Iris pigment epithelial cell (primary cell): ENCODE measurements around the gene EXOSC5.
A peak's percentile ranks its signal among the peaks of the same experiment; 100 is the strongest.
"Not testable (repeated sequence)": the region's sequence is repeated elsewhere in the genome, so short reads cannot be mapped to it uniquely, and the experiment has no call there.

Experiments
- DNase-seq: peaks from one replicate; pipeline ENCODE4 v3.0.0-alpha.2; 2011; ENCODE audit warnings: low read depth

EXOSC5 gene

DNA sequence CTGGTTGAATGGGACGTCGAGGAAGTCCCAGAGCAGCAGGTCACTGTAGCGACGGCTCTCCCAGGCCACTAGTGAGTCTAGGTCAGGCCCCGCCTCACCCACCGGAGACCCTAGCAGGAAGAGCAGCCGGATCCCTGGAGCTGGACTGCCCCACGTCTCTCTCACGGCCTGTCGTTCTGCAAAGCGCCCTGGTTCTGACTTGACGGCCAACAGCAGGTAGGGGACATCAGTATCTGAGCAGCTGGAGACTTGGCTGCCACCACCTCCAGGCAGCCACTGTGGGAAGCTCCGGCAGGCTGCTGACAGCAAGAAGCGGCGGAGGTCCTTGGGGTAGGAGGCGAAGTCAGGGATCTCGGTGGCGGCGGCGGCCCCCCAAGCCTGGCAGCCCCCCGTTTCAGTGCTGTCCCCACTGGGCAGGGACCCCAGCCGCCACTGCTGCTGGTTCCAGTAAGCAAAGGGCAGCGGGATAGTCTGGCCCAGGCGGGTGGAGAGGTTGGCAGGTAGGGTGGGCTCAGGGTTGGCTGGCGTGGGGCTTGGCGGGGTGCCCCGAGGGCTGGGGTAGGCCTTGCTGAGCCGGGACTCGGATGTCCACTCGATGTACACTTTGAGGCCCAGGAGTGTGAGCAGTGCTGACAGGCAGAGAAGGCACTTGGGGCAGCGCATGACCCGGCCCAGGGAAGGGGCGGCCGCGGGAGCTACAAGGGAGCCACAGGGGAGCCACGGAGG is 29.1 kb upstream of the EXOSC5 start:
- no peak for DNase-seq

GRCh38 chr19:41425174-41426115 is 28.3 kb upstream of the EXOSC5 start:
- DNase-seq = no peak

GRCh38 chr19:41424335-41425173 is 27.4 kb upstream of the EXOSC5 start:
- DNase-seq = no peak

GRCh38 chr19:41422955-41423354 is 25.8 kb upstream of the EXOSC5 start:
- no peak for DNase-seq

DNA sequence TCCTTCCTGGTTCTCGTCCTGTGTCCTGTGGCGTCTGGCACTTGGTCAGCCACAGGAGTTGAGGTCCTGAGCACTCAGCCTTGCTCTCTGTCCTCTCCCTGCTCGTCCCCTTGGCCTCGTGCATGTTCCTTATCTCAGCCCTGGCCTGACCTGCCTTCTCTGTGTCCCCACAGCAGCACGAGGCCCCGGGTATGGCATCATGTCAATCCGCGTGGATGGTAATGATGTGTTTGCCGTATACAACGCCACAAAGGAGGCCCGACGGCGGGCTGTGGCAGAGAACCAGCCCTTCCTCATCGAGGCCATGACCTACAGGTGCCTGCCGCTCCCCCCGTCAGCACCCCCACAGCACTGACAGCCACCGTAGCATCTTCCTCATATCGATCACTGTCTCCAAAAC is 25.3 kb upstream of the EXOSC5 start:
- DNase-seq = no peak

DNA sequence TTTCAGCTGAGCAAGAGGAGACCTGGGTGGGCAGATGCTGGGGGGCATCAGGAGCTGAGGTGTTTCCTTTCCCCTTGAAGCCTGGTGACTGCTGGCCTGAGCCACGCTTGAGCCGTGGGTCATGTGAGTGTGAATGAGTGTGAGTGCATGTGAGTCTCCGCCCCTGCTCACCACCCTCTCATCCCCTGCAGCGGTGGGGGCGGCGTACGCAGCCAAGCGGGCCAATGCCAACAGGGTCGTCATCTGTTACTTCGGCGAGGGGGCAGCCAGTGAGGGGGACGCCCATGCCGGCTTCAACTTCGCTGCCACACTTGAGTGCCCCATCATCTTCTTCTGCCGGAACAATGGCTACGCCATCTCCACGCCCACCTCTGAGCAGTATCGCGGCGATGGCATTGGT is 24.8 kb upstream of the EXOSC5 start:
- DNase-seq = no peak

DNA sequence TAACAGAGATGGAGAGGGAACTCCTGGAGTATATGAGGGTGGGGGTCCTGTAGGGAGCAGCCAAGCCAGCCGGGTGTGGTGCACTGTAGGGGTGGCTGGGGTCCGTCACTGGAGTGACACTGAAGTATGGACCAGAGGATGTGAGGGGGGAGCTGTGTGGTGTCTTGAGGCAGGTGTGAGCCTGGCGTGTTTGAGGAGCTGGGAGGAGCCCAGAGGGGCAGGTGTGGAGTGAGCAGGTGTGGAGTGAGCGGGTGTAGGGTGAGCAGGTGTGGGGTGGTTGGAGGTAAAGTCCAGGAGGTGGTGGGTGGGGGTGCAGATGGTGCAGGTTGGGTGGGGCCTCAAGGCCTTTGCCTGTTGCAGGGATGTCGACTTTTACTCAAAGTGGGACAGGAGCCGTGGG is 24.2 kb upstream of the EXOSC5 start:
- no peak for DNase-seq

GRCh38 chr19:41420101-41420880 is 23.1 kb upstream of the EXOSC5 start:
- no peak for DNase-seq

- no peak for DNase-seq
Measured at GRCh38 chr19:41416194-41416674, 19.1 kb upstream of the EXOSC5 start.

DNA sequence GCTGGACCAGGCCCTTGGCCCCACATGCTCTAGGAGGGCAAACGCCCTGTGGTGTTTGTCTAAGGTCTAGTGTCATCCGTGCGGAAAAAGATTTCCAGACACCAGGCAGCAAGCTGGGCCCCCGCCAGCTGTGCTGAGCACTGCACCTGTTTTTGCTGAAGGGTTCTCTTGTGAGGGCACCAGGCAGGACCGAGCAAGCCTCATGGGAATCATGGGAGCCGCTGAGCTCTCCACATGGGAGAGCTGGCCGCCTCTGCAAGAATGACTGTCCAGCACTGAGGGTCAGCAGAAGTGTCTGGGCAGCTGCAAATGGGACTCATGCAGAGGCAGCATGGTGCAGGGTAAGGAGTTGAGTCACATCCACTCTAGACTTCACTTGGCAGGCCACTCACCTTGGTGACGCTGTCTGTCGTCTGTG is 18.0 kb upstream of the EXOSC5 start:
- DNase-seq = no peak

GRCh38 chr19:41414461-41414860 is 17.3 kb upstream of the EXOSC5 start:
- no peak for DNase-seq

- DNase-seq = no peak
Measured at GRCh38 chr19:41413947-41414346, 16.8 kb upstream of the EXOSC5 start.

GRCh38 chr19:41412953-41413352 is 15.8 kb upstream of the EXOSC5 start:
- DNase-seq = no peak

DNA sequence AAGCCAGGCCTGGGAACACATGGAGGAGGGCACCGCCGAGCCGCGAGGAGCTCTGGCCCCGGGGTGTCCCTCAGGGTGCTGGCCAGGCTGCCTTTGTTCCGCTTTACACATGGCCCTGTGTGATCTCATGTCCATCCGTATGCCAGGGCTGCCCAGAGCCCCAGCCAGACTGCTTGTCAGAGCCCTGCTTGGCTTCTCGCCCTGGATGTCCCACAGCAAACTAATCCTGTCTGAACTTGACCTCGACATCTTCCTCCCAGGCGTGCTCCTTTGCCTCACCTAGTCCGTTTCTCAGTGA is 14.8 kb upstream of the EXOSC5 start:
- no peak for DNase-seq

DNA sequence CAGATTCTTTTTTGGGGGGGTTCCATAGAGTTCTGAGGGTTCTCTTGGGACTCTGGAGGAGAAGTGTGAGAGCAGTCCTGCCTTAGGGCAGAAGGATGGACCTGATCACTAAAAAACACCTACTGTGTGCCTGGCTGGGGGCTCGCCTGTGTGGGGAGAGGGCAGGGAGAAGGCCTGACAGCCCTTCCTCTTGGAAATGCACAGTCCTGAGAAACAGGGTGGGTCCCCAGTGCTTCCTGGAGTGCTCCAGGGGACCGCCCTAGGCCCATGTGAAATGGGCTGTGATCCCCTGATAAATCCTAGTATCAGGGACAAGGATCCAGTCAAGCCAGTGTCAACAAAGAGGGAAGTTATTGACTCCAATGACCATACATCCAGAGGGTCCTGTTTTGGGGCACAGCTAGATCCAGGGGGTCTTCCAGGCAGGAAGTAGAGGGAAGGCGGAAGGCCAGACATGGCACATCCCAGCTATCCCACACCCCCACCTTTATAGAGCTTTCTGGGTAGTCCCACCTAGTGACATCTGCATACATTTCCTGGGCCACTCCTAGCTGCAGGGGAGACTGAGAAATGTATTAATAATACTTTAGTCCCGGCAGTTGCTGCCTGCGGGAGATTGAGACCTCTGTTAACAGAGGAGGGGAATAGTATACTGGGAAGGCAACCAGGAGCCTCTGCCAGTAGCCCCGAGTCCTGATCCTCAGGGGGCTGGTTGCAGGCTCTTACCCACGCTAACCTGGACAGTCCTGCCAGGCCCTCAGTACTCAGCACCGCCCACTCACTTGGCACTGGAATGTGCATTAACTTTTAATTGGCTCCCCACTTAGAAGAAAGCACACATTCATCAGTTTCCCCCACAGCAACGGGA is 14.2 kb upstream of the EXOSC5 start:
- DNase-seq = no peak

DNA sequence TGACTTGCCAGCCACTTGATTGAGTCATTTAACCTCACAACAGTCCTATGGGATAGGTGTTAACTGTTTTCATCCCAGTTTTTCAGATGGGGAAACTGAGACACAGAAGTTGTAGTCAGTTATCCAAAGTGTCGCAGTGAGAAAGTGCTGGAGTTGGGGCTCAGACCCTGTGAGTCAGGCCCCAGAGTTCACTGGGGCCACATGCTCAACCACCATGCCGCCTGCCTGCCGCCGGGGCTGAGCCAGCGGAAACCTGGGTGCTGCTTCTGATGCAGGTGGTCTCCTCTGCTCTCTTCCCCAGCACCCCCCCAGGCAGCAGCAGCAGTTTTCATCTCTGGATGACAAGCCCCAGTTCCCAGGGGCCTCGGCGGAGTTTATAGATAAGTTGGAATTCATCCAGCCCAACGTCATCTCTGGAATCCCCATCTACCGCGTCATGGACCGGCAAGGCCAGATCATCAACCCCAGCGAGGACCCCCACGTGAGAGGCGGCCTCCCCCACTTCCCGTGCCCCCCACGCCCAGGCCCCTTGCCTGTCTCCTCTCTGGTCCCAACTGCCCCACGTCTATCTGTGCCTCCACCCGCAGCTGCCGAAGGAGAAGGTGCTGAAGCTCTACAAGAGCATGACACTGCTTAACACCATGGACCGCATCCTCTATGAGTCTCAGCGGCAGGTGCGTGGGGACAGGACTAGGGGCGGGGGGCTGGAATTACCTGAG is 13.3 kb upstream of the EXOSC5 start:
- DNase-seq = no peak

DNA sequence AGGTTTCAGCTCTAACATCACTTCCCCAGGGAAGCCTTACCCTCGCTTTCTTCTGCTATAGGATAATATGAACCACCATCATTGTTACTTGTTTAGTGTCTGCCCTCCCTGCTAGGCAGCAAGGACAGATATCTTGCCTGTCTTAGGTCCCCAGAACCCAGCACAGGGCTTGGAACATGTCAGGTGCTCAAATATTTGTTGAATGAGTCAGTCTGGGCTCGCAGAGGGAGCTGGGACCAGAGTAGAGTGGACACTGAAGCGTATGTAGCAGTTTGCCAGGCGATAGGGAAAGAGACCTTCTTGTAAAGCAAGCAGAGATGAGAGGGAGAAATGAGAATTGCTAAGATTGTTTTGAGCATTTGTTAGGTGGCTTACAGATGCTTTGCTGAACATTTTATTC is 12.1 kb upstream of the EXOSC5 start:
- DNase-seq = peak; percentile 61

- DNase-seq = not testable (repeated sequence)
Measured at GRCh38 chr19:41408846-41409245, 11.7 kb upstream of the EXOSC5 start.

- no peak for DNase-seq
Measured at GRCh38 chr19:41408256-41408655, 11.1 kb upstream of the EXOSC5 start.

DNA sequence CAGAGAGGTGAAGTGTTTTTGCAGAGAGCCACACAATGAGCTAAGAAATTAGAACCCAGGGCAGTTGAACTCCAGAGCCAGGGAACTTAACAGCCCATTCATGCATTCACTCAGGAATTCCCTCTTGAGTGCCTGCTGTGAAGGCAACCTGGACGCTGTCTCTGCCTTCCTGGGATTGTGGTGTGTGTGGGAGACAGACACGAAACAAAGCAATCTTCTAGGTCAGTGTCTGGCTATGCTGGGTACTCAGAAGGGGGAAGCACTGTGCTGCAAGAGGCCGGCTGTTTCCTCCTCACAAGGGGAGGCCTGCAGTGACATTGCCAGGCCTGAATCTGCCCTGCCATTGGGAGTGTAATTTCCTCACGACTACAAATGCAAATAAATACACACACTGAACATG is 10.1 kb upstream of the EXOSC5 start:
- peak; percentile 35 for DNase-seq
